K562 (cell line): ENCODE data around the gene MACROD2. TPM values are rescaled to one million over a fixed set of nuclear protein-coding genes. Genes with fewer than 3 reads are reported as not detected.

Experiments used
- ATAC-seq: fragments of 200-7000 bp; cut with Tn5 transposase; 3 replicates; pipeline ENCODE4 v1.9.1; 2020; ENCODE audit warnings: moderate library complexity
- BruUV-seq: library from RNA; stranded (reverse); fragments of 400-500 nt; replicated peaks from 2 replicates; lab custom pipeline; 2021; lab: Mats Ljungman, UMichigan
- CTCF ChIA-PET: fragments of 300-600 bp; formaldehyde crosslinking; extraction: SDS; loops from one replicate; lab custom pipeline; 2021; ENCODE audit warnings: low intra/inter-chr PET ratio; lab: Yijun Ruan, JAX
- POLR2A ChIA-PET: fragments of 300-600, 350-650 bp; sonication (Branson Sonifier 250); formaldehyde crosslinking; extraction: SDS; loops from one replicate; lab custom pipeline; 2021; ENCODE audit warnings: antibody characterized with exemption, inconsistent platforms; lab: Yijun Ruan, JAX
- DNase-seq, 4 experiments: peaks; one replicate each; pipeline versions ENCODE4 v3.0.0 to v3.0.0-alpha.2; 2011 to 2018; ENCODE audit warnings: low spot score in 3 of 4, mixed read lengths in 3 of 4; ENCODE audit errors: extremely low read depth in 1 of 4
- FAIRE-seq: peaks from 2 replicates; lab custom pipeline; 2011; peaks lifted over from hg19 to GRCh38; lab: Jason Lieb, UNC
- H2AFZ ChIP-seq: 2 replicates; pipeline ENCODE4 v1.6.0; 2011; ENCODE audit warnings: low read depth, low read length, control low read depth, inconsistent platforms
- H3K27ac ChIP-seq: fragments of 200-600 bp; 3 replicates; pipeline ENCODE4 v1.8.0; 2011; ENCODE audit warnings: low read depth, mild to moderate bottlenecking, control low read depth, inconsistent platforms, low read length, moderate library complexity, mixed read lengths; ENCODE audit errors: extremely low read depth
- H3K27me3 ChIP-seq, 2 experiments: fragments of 300-600 bp in 1 of 2; 2 replicates in 1 of 2; 3 replicates in 1 of 2; pipeline versions ENCODE4 v1.6.0 to v1.8.0; 2011; ENCODE audit warnings: inconsistent platforms in 2 of 2, low read length in 2 of 2, mild to moderate bottlenecking in 1 of 2, mixed read lengths in 1 of 2, moderate library complexity in 1 of 2; ENCODE audit not compliant: control insufficient read depth in 2 of 2, insufficient read depth in 2 of 2
- H3K36me3 ChIP-seq: fragments of 300-600 bp; 3 replicates; pipeline ENCODE4 v1.8.0; 2011; ENCODE audit warnings: mild to moderate bottlenecking, low read length, inconsistent platforms; ENCODE audit not compliant: control insufficient read depth, insufficient read depth
- H3K4me1 ChIP-seq, 2 experiments: fragments of 200-600 bp in 1 of 2; replicated peaks in 1 of 2; 2 replicates in 1 of 2; 3 replicates in 1 of 2; pipeline versions ENCODE4 v1.5.1 to v1.8.0; 2011; ENCODE audit warnings: inconsistent platforms in 2 of 2, low read length in 2 of 2, mild to moderate bottlenecking in 1 of 2, mixed read lengths in 1 of 2, moderate library complexity in 1 of 2; ENCODE audit not compliant: control insufficient read depth in 2 of 2, insufficient read depth in 2 of 2
- H3K4me2 ChIP-seq: 2 replicates; pipeline ENCODE4 v1.6.1; 2011; ENCODE audit warnings: low read length, control low read depth, inconsistent platforms, mixed read lengths; ENCODE audit not compliant: insufficient read depth
- H3K4me3 ChIP-seq: fragments of 200-600 bp; sonication (generic), shearing (Covaris generic); 2 replicates; pipeline ENCODE4 v1.5.1; 2016; ENCODE audit warnings: control low read depth, inconsistent platforms
- H3K79me2 ChIP-seq: fragments of 200-600 bp; 3 replicates; pipeline ENCODE4 v1.8.0; 2011; ENCODE audit warnings: low read length, inconsistent platforms; ENCODE audit not compliant: control insufficient read depth, insufficient read depth
- H3K9ac ChIP-seq, 2 experiments: 2 replicates each; pipeline versions ENCODE4 v1.6.0 to v1.6.1; 2011; ENCODE audit warnings: low read depth in 2 of 2, low read length in 2 of 2, control low read depth in 1 of 2, inconsistent platforms in 1 of 2, mild to moderate bottlenecking in 1 of 2, mixed read lengths in 1 of 2; ENCODE audit not compliant: insufficient read depth in 1 of 2
- H3K9me1 ChIP-seq: one replicate; pipeline ENCODE4 v1.6.0; 2011; ENCODE audit warnings: inconsistent platforms, mild to moderate bottlenecking, low read length, moderate library complexity; ENCODE audit not compliant: control insufficient read depth, insufficient read depth
- H3K9me3 ChIP-seq: replicated peaks from 2 replicates; pipeline ENCODE4 v1.5.1; 2011; ENCODE audit warnings: low read depth, low read length, inconsistent platforms; ENCODE audit not compliant: control insufficient read depth, insufficient read depth
- H4K20me1 ChIP-seq: replicated peaks from 2 replicates; pipeline ENCODE4 v1.6.1; 2011; ENCODE audit warnings: low read length, inconsistent platforms, mixed read lengths; ENCODE audit not compliant: control insufficient read depth, insufficient read depth
- E2F6 ChIP-seq, 2 experiments: IDR thresholded peaks; 2 replicates each; pipeline ENCODE4 v1.6.1; 2011; ENCODE audit warnings: borderline replicate concordance in 1 of 2, control low read depth in 1 of 2, low read depth in 1 of 2, low read length in 1 of 2, mild to moderate bottlenecking in 1 of 2, mixed read lengths in 1 of 2, moderate library complexity in 1 of 2; ENCODE audit not compliant: insufficient read depth in 1 of 2, insufficient read length in 1 of 2, poor library complexity in 1 of 2, severe bottlenecking in 1 of 2; ENCODE audit errors: extremely low read depth in 1 of 2
- KAT7 ChIP-seq: sonication (generic); formaldehyde crosslinking; IDR thresholded peaks from 2 replicates; pipeline ENCODE4 v1.8.0; 2022; ENCODE audit warnings: missing genetic modification reagents, mild to moderate bottlenecking, borderline replicate concordance
- MCM2 ChIP-seq: fragments of 450-650 bp; IDR thresholded peaks from 2 replicates; pipeline ENCODE4 v1.6.1; 2017; ENCODE audit warnings: low read depth, mild to moderate bottlenecking
- MYC ChIP-seq, 2 experiments: fragments of 250-450 bp in 1 of 2; sonication (Bioruptor Pico) in 1 of 2; IDR thresholded peaks; 2 replicates each; pipeline versions ENCODE4 v1.5.1 to v1.6.1; 2012 to 2021; ENCODE audit warnings: low read depth in 2 of 2, borderline replicate concordance in 1 of 2, improper control_type of control experiment in 1 of 2, low read length in 1 of 2, mild to moderate bottlenecking in 1 of 2, moderate library complexity in 1 of 2
- SAFB2 ChIP-seq: fragments of 200-400 bp; formaldehyde crosslinking; IDR thresholded peaks from 2 replicates; pipeline ENCODE4 v1.6.1; 2018; ENCODE audit warnings: borderline replicate concordance, low read length, low read depth, moderate library complexity; ENCODE audit not compliant: severe bottlenecking
- ZBTB12 ChIP-seq: fragments of 250-450 bp; sonication (Bioruptor Pico); IDR thresholded peaks from 2 replicates; pipeline ENCODE4 v1.4.0; 2020
- ZC3H11A ChIP-seq: IDR thresholded peaks from 2 replicates; pipeline ENCODE4 v1.6.1; 2012; ENCODE audit warnings: low read depth, low read length, improper control_type of control experiment
- ZC3H8 ChIP-seq: fragments of 450-650 bp; IDR thresholded peaks from 2 replicates; pipeline ENCODE4 v1.6.1; 2017
- ZNF764 ChIP-seq: fragments of 250-450 bp; sonication (Bioruptor Pico); IDR thresholded peaks from 2 replicates; pipeline ENCODE4 v1.4.0; 2020; ENCODE audit warnings: low read depth, mild to moderate bottlenecking, moderate library complexity
- WGBS: fragments of 100-300 bp; shearing (Covaris generic); methylation state at CpG from one replicate; pipeline ENCODE4 v1.1.6; 2016; ENCODE audit warnings: low coverage, mixed read lengths; ENCODE audit not compliant: insufficient coverage; ENCODE audit errors: missing lambda C conversion rate; 5-methylcytosine and 5-hydroxymethylcytosine counted together
- in situ Hi-C: fragments of 300-500 bp; cut with MboI; formaldehyde crosslinking; loops from 4 replicates; pipeline ENCODE4 v1.15.0; 2018; ENCODE audit warnings: inconsistent platforms, mixed read lengths
- intact Hi-C: fragments of 100-400 bp; cut with micrococcal nuclease; formaldehyde crosslinking; loops from 2 replicates; pipeline ENCODE4 v1.14.2; 2022
- polyA plus RNA-seq, 8 experiments: library from polyadenylated mRNA; depleted of rRNA in 4 of 8; stranded (reverse) in 5 of 8; unstranded in 3 of 8; fragments of >200 nt; fragmentation: Nextera tagmentation in 2 of 8; fragmentation: Illumina TruSeq in 1 of 8; extraction: Ambion mirVana in 2 of 8; extraction: Trizol in 1 of 8; gene quantifications; 2 replicates each; pipeline versions ENCODE4 v1.2.1 to v1.2.3, GENCODE V29; 2011 to 2014; ENCODE audit warnings: inconsistent platforms in 1 of 8, missing spikeins in 1 of 8
- total RNA-seq, 7 experiments: library from RNA; depleted of rRNA in 6 of 7; stranded (reverse); fragments of >200 nt in 6 of 7; fragmentation: Illumina TruSeq in 2 of 7; extraction: Trizol in 2 of 7; gene quantifications; 2 replicates each; pipeline versions ENCODE4 v1.2.1 to v1.2.3, GENCODE V29; 2011 to 2021; ENCODE audit warnings: low replicate concordance in 1 of 7
- TF ChIP-seq, protein P1 (sequence below): fragments of 250-450 bp; sonication (Bioruptor Pico); IDR thresholded peaks from 2 replicates; pipeline ENCODE4 v1.8.0; 2022; ENCODE audit warnings: moderate library complexity, mild to moderate bottlenecking, inconsistent platforms

Gene MACROD2
- total and polyA plus RNA-seq, 9 of the 15 experiments (the other 6 are each of a cell fraction or from before 2014, with no cell fraction given) = not detected

DNA sequence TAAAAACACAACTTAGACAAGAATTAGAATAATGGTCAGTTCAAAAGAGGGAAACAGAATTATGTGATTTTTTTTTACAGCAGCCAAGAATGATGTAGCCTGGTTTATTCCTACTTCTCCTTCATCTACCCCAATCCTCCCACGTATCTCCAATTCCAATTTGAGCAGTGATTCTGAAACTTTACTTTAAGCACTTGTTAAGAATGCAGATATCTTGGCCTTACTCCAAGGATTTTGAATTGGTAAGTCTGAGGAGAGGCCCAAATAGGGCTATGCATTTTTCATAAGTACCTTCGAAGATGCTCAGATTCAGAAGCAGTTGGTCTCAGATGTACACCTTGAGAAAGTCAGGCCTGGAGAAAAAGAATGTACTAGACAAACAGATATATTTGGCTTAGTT lies 575.5 kb downstream of the MACROD2 start:
- no peak overlapping the region for H3K9ac ChIP-seq
- intact Hi-C loops = no loop called here
- H3K4me1 ChIP-seq = no peaks in the 10 kb centered on the region
- no peaks in the 10 kb centered on the region for H3K79me2 ChIP-seq
- no TSS peak for BruUV-seq
- no peak for TF ChIP-seq SAFB2
- no peak for TF ChIP-seq ZBTB12
- no peak overlapping the region for H3K27ac ChIP-seq
- no peaks in the 10 kb centered on the region for H4K20me1 ChIP-seq
- DNase-seq (no peak), ATAC-seq (no peak), FAIRE-seq (no peak)
- ChIA-PET POLR2A (no interaction called here), CTCF (no interaction called here)
- no peaks in the 10 kb centered on the region for H3K9me3 ChIP-seq
- WGBS = 0% methylated on average over 2 of the region's 2 CpGs
- H3K27me3 ChIP-seq = no peaks in the 10 kb centered on the region
- no peak overlapping the region for H2AFZ ChIP-seq
- H3K4me3 ChIP-seq = no peak overlapping the region
- no peaks in the 10 kb centered on the region for H3K36me3 ChIP-seq
- H3K9me1 ChIP-seq = no peaks in the 10 kb centered on the region
- no peak overlapping the region for H3K4me2 ChIP-seq
- in situ Hi-C loops = no loop called here

DNA sequence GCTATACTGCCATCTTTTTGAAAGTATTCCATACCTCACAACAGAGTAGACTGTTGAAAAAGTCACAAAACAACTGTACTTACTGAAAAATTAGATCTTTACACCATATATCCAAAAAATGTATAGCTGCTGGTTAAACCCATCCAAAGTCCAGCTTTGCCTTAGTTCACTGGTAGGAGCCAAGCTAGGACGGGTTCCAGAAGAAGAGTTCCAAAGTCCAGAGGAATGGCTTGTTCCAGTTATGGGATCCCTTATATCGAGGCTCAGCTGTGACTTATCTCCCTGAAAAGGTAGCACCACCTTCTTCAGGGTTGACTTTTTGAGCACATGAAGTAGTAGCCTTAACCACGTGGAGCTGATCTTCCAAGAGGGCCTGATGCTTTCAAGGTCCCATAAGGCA lies 578.4 kb downstream of the MACROD2 start:
- no TSS peak for BruUV-seq
- H3K9ac ChIP-seq = no peak overlapping the region
- H3K36me3 ChIP-seq = no peaks in the 10 kb centered on the region
- ATAC-seq (no peak), FAIRE-seq (no peak), DNase-seq (no peak)
- 0% methylated on average over 2 of the region's 3 CpGs for WGBS
- no peak overlapping the region for H3K27ac ChIP-seq
- POLR2A ChIA-PET = no interaction called here
- no peak overlapping the region for H2AFZ ChIP-seq
- no peaks in the 10 kb centered on the region for H3K27me3 ChIP-seq
- H3K9me1 ChIP-seq = no peaks in the 10 kb centered on the region
- H3K4me1 ChIP-seq = no peaks in the 10 kb centered on the region
- no peaks in the 10 kb centered on the region for H4K20me1 ChIP-seq
- no peaks in the 10 kb centered on the region for H3K79me2 ChIP-seq
- in situ Hi-C loops = no loop called here
- H3K4me2 ChIP-seq = no peak overlapping the region
- H3K9me3 ChIP-seq = no peaks in the 10 kb centered on the region
- H3K4me3 ChIP-seq = no peak overlapping the region
- CTCF ChIA-PET = no interaction called here
- intact Hi-C loops = no loop called here
- TF ChIP-seq MCM2 (no peak), E2F6 (IDR thresholded peaks at IDR 0.05; ENCODE audit: borderline replicate concordance in 1 of 2, extremely low read depth in 1 of 2, insufficient read depth in 1 of 2, insufficient read length in 1 of 2, low read depth in 1 of 2, low read length in 1 of 2, poor library complexity in 1 of 2, severe bottlenecking in 1 of 2) (no peak), ZC3H11A (no peak), ZC3H8 (no peak), KAT7 (CRISPR knock-in tag) (no peak), ZNF764 (no peak), MYC (IDR thresholded peaks at IDR 0.05; ENCODE audit: low read depth, low read length) (no peak), MYC (CRISPR knock-in tag; IDR thresholded peaks at IDR 0.05; ENCODE audit: borderline replicate concordance, low read depth) (no peak)
- TF ChIP-seq, protein P1, sequence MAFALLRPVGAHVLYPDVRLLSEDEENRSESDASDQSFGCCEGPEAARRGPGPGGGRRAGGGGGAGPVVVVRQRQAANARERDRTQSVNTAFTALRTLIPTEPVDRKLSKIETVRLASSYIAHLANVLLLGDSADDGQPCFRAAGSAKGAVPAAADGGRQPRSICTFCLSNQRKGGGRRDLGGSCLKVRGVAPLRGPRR (CRISPR knock-in tag) = no peak
